NCI-H82 (cell line): ENCODE results near the gene PDZRN3.

ENCODE experiments used
- DNase-seq: peaks from one replicate; lab custom pipeline; 2025; lab: John Stamatoyannopoulos, UW

PDZRN3 gene

DNA sequence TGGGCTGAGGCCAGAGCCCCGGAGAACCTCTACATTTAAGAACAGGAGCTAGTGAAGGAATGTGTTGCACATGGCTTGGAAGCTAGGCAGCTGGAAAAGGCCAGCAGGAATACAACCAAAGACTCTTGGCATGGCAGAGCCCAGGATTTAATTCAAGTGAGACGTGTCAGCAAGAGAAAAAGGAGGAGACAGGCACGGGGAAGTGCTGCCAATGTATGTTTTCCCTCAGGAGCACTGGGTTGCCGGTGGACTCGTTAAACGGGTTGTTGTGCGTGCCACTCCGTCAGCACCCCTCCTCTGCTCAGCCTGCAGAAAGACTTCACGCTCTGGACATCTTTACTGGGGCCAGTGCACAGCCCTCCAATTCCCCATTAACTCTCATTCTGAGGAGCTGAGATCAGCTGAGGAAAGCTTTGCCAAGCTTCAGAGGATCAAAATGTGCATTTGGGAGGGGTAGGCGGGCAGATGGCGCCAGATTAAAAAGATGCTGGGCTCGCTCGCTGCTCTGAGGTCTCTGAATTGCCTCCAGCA is 103.7 kb downstream of the PDZRN3 start:
- peak; percentile 88 for DNase-seq

DNA sequence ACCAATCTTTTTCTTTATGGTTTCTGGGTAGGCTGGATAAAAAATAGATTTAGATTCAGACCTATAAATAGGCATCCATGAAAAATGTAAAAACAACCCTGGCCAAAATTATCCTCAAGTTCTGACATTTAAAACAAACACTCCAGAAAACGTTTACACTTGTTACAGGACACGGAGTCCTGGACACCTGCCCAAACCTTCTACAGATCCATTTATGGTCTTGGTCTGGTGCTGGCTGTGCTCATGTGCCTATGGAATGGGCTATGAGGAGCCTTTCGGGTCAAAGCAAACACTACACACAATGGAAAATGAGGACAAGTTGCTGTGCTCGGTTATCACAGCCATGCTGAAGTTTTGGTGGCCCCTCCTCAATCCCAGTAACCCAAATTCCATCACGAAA is 108.1 kb downstream of the PDZRN3 start:
- DNase-seq = no peak

DNA sequence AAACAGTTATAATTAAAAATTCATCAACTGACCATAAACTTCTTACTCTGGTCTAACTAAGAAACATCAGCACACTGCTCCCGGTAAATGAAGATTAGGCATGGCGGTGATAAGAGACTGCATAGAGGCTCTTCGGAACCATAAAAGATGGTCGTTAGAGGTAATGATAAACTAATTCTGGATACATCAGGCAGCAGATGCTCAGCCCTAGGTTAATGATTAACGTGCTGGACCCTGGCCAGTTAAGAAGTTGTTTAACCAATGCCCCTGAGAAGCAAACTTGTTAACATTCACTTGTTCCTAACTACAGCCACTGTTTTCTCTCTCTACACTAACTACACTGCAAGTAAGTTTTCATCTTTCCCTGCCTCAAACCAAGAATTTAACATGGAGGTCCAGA is 111.5 kb downstream of the PDZRN3 start:
- peak; percentile 6 for DNase-seq

DNA sequence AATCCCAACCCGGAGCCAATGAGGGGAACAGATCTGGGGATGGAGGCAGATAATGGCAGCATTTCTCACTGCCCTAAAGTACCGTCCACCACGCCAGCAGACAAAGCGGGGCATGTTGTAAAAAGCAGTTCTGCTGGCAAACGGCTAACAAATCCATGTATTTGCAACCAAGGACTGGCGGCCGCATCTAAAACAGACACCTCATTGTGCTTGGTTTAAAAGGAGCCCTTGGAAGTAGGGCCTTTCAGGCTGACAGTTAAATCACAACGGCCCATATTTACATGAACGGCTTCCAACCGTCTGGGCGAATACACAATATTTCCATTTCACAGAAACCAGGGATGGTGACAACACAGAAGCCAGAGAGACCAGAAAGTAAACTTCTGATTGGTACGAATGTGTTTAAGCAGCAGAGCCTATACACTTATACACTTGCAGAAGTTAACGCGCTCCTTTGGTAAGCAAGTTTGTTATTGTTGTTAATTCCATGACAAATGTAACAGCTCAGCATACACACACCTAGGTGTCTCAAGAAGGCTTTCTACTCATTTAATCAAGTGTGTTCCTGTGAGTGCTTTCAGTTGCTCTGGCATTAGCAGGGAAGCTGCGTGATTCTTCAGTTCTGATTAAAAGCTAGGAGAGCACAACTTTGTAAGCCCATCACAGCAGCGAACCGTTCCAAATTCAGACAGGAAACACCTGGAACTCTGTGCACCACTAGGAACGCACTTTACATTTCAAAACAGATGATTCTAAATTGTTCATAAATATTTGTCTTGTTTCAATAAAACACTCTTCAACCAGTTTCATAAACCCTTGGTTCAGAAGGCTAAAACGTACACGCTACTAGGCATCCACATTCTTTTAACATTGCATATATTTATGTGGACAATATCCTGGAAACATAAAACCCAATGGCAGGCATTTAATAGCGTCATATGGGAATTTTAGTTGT is 112.9 kb downstream of the PDZRN3 start:
- no peak for DNase-seq

DNA sequence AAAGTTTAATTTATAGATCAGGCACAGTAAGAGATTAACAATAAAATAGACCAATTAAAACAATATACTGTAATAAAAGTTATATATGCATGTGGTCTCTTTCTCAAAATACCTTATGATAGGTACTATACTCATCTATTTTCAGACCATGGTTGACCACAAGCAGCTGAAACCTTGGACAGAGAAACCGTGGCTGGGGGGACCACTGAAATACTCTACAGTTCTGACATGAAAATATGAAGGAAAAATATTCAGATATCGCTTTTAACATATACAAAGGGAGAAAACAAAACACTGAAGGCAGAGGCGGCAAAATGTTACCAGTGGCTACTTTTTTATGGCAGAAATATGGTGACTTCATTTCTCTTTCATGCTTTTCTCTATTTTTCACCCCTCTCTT is 114.0 kb downstream of the PDZRN3 start:
- DNase-seq = no peak

DNA sequence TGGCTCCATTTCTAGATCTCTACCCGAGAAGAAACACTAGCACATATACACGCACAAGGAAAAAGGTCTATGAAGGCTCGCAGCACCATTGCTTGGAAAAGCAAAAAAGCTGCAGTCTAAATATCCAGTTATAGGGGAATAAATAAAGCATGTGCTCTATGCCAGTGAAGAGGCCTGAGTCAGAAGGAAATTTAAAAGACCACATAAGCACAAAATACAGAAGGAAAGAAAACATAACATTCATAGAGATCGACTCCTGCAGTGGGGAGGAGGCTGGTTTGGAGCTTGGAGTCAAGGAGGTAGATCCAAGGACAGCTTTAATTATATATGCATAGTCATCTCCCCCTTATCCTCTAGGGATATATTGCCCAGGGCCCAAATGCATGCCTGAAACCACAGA is 114.4 kb downstream of the PDZRN3 start:
- DNase-seq = no peak

DNA sequence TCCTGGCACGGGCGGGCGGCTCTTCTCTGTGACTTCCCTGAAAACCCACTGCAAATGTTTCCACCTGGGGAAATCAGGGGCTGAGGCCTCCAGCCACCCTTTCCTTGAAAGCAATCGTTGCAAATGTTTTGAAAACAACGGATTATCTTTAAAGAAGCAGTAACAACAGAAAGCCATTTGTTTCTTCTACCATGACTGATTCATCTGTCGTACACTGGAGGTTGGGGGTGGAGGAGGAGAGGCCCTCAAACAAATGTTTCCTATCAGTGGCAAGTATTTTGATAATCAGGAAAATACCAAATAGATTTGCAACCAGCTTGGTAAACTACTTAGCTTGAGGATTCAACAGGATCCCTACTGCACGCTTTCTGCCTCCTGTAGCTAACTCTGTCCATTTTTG is 114.9 kb downstream of the PDZRN3 start:
- DNase-seq = peak; percentile 22

DNA sequence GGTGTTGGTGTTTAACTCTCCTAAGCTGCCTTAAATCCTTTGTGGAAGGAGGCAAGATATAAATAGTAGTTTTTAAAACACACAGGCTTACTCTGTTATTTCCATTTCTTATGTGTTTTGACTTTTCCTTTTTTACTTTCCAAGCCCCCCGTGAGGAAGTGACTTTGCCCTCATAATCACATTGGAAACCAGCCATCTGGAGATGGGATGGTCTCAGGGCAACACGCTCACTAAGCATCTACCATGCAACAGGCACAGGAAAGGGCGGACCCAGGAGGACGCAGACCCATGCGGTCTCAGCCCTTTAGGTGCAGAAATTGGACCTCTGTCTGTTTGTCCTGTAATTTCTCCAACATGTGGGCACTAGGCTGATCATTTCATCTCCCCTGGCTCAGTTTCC is 115.7 kb downstream of the PDZRN3 start:
- peak; percentile 81 for DNase-seq

DNA sequence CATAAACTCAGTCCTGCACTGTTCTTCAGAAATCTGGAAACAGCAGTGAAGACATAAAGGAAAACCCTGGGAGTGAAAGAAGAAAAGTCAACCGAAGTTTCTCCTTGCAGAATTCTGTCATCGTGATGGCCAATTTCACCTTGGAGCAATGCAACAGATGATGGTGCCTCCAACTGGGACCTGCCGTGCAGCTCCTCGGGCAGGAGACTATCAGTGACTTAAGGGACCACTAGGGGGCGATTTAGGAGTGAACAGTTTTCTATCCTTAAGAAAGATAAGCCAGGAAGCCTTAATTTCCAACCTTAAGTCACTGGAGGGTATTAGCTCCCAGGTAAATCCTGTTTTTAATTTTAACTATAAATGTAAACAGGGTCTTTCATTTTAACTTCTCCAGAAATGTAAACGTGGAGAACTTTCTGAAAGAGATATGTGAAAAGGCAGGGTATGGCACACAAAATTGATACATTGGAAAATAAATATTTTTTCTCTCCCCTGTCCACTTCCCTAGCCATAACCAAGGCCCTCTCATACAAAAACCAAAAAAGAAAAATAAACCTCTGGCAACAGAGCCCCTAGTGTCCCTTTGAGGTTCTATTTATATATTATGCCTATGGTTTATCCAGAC is 116.3 kb downstream of the PDZRN3 start:
- peak; percentile 91 for DNase-seq

DNA sequence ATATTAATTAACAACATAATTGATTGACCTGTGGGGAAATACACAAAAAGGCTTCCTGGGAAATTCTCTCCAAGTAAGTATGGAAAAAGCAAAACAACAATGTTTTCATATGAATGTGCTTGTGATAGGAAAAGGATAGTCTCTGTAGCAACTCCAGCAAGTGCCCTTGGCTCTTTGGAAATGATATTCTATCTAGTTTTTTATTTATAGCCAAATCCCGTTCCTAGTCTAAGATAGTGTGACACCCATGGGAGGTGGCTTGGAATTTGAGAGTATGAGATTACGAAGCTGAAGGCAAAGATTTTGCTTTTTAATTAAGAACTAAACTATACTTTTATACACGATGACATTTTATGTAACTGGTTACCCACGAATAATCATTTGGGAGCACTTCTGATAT is 119.9 kb downstream of the PDZRN3 start:
- no peak for DNase-seq

DNA sequence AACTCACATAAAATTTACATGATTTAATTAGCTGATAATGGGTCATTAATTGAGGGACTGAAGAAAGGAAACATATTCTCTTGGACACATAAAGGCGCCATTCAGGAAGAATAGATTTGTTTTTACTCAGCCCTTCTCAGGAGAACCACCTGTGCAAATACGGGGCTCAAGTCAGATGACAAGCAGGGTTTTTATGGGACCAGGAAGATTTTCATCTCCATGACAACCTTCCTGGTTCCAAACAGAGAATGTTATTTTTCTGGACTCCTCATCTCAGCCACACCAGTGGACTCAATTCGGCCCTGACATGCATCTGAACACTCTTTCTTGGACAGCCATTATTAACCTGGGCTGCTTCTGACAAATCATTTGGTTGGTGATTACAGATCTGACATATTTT is 120.5 kb downstream of the PDZRN3 start:
- DNase-seq = no peak

DNA sequence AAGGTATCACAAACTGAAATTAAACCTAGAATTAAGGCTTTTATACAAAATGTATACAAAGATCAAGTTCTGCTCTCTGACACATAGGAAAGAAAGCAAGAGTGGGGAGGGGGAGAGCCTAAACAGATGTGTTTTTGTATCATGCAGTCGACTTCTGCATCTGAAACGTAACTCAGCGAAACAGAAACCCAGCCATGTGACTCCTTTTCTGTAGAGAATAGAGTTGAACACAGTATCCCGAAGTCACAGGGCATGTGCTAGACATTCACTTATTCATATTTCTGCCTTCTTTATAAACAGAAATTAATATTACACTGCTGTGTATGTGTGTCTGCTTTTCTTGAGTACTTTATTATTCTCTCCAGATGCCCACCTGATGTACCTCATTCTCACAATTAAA is 121.0 kb downstream of the PDZRN3 start:
- no peak for DNase-seq

DNA sequence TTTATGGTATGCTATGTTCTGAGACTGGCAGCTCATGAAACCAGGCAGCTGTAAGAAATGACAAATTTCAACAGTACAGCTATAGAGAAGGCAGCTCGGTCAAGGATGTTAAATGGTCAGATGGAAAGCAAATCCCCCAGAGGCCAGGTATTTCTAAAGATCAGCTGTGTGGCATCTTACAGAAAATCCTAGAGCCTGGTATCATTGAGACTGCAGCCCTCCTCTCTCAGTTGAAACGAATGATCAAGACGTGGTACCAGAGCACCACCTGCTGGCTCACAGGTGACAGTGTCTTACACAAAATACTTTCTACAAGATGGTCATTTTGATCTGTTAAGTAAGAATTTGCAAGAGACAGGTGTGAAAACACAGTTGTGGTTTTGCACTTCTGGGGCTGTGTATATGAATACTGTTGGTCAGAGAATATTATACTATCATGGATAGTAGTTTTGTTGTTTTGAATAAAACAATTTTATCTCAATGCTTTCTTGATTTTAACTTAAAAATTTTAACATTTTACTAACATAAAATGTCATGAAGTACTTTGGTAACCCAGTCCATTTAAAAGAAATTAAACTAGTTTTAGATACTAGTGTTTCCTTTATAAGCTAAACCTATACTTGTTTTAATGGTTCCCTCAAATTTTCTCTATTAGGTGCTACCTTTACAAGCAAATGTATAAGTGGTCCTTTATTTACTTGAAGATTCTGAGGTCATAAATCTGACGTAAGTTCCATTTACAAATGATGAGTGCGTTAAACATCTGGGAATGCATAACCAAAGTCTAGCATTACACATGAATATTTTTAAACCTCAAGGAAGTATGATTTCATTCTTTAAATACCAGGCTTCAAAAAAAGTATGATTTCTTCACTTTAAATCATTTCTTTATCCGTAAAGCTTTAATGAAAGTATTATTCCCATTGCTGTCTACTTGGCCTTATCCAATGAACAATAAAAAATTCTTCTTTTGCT is 121.8 kb downstream of the PDZRN3 start:
- peak; percentile 79 for DNase-seq

DNA sequence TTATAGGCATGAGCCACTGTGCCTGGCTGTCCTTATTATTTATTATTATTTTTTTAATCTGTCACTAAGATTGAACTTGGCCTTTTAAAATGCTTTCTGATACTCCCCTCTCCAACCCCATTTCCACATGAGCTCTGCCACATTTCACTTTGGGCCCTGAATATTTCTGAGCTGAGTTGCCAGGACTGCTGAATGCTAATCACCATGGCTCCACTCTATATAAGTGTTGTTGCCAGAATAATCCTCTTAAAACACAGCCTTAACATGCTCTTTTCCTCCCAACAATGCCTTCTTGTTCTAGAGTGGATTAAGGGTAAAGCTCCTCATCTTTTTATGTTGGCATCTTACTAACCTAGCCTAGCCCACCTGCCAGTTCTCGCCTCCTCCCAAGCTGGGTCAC is 124.4 kb downstream of the PDZRN3 start:
- DNase-seq = peak; percentile 92

DNA sequence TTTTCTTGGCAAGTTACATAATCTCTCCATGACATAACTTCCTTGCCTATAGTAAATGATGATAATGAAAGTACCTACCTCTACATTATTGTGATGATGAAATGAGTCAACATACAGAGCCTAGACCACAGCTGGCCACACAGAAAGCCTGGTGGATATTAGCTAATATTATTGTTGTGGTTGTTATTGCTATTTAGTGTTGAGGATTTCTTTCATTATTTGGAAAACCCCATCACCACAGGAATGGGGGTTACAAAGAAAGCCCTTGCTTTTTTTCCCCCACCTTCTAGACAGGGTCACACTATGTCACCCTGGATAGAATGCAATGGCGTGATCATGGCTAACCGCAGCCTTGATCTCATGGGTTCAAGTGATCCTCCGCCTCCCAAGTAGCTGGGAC is 125.0 kb downstream of the PDZRN3 start:
- DNase-seq = no peak

DNA sequence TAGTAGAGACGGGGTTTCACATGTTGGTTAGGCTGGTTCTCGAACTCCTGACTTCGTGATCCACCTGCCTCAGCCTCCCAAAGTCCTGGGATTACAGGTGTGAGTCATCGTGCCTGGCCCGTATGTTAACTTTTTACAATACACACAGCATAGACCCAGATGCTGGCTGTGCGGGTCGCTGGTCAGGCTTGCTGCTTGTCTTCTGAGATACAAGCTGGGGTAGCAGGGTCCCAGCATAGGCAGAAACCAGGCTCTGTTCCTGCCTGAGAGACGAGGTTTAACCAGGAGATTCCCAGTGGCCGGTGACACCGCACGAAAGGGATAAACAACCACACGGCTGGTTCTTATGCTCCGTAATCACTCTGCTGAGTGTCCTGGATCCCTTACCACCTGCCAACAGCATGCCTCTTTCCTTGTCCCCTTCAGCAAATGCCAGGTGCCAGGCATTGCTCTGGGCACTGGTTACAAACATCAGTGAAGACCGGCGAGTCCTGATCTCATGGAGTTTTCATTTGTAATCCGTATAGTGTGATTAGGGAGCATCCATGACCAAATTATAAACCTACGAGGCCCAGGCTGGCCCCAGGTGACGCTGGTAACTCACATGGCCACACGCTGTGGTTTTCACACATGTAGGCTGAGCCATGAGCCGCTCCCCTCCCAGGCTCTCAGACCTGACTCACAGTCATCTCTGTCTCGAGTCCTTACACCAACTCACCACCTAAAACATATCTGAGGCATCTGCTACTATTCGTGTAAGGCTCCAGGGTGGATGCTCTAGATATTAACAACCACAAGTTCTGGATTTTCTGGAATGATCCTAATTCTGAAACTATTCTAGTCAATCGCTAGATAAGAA is 125.7 kb downstream of the PDZRN3 start:
- peak; percentile 15 for DNase-seq

DNA sequence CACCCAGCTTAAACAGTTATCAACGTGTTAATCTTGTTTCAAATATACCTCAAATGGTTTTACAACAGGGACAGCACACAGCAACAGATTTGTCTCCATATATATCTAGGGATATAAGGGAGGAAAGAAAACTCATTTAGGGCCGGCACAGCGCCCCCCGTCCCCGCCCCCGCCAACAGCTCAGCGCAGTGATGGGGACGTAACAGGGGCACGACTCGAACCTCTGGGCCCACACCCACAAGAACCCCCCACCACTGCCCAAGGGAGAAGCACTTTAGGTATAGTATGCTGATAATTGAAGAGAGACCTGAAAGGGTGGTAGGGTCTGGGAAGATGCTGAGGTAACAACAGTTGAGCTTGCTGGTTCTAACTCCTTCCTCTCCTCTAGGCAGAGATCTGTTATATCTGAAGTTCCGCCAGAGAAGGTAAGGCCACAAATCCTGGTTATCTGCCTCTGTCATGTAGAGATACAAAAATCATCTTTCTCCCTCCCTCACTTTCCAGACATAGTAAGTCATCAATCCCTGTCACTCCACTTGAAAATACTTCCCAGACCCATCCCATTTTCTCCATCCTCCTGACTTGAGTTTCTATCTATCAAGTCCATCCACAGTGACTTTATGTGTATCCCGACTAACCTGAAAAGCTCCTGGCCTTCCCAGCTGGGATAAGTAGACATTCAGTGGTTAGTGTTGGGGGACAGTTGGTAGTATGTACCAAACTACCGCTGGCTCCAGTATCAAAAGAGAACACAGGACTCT is 126.9 kb downstream of the PDZRN3 start:
- DNase-seq = peak; percentile 32

DNA sequence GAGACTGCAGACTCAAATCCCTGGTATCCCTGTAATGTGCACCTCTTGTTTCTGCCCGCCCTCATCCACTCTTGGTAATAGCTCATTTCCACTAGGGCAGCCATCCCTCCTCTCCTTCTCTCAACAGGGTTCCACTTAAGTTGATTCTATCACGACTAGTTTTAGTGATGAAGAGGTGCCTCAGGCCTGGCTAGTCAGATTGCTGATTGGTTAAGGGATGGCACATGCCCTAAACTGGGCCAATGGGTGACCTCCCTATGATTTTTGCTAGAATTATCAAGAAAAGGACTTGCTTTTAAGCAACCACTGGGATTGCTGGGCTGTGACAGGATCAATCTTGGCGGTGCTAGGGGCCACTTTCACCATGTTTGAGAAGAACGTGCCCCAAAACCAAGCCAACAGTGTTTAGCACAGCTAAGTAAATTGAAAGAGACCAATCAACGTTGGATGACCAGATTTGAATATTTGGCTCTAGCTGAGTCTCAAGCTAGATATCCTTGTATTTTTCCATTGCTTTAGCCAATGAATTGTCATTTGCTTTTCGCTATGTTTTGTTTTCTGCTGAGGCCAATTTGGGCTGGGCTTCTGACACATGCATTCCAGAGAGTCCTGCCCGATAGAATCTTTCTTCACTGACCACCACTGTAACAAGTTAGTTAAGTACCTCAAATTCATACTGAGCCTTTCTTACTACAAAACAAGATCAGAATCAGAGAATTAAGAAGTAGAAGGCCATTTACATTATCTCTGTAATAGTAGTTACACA is 131.0 kb downstream of the PDZRN3 start:
- no peak for DNase-seq

DNA sequence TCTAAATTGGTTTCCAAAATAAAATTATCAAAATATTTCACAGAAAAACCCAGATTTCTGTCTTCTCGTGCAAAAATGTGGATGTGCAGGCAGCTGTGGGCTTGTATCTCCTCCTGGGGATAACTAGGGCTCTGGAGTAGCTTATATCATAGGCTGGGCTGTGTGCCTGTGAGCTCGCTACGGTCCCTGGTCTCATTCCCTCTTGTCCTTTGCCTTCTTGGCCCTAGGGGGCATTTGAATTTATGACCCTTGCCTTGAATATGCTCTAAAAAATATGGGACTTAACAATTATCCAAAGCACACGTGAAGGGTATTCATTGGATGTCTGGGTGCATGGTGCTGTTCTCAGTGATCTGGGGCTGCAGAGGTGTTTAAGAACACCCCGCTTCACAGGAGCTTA is 132.6 kb downstream of the PDZRN3 start:
- peak; percentile 27 for DNase-seq

DNA sequence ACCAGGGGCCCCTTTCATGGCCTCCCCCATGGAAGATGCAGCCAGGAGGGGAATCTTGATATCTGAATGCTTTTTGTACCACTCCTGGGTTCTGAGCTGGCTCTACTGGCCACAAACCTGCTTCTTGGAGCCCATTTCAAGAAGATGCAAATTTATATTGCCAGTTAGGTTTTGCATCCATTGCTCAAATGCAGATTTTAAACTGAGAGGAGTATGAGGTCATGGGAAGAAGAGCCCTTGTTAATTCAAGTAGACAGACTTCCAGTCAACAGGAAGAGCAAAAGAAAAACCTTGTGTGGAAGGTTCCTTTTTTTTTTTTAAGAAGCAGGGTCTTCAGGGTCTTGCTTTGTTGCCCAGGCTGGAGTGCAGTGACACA is 133.5 kb downstream of the PDZRN3 start:
- no peak for DNase-seq
